HepG2 (cell line): Measurements from ENCODE around the gene WDR5B. TPM values are rescaled to one million over a fixed set of nuclear protein-coding genes. Genes with fewer than 3 reads are reported as not detected.

Experiments used
- CBX1 ChIP-seq: IDR thresholded peaks from one replicate; pipeline ENCODE4 v1.6.1; 2016; ENCODE audit warnings: antibody characterized with exemption, low read depth
- CBX2 ChIP-seq, 2 experiments: fragments of 200-600 bp in 1 of 2; sonication (generic); formaldehyde crosslinking in 1 of 2; IDR thresholded peaks; 2 replicates each; pipeline versions ENCODE4 v1.7.0 to v1.8.1; 2018 to 2022; ENCODE audit warnings: low read depth in 2 of 2, low read length in 1 of 2, mild to moderate bottlenecking in 1 of 2, missing genetic modification reagents in 1 of 2
- CEBPG ChIP-seq: IDR thresholded peaks from 2 replicates; pipeline ENCODE4 v1.6.1; 2016
- FOSL2 ChIP-seq: sonication (generic); formaldehyde crosslinking; IDR thresholded peaks from 2 replicates; pipeline ENCODE4 v1.4.0; 2020; ENCODE audit warnings: missing genetic modification reagents
- FOXP1 ChIP-seq, 2 experiments: fragments of 450-650 bp in 1 of 2; IDR thresholded peaks; 2 replicates each; pipeline ENCODE4 v1.6.1; 2017 to 2018; ENCODE audit warnings: antibody characterized with exemption in 1 of 2
- HMGA1 ChIP-seq: sonication (generic); formaldehyde crosslinking; conservative IDR thresholded peaks from 2 replicates; pipeline ENCODE4 v1.4.0; 2020; ENCODE audit warnings: missing genetic modification reagents
- KDM3A ChIP-seq: IDR thresholded peaks from 2 replicates; pipeline ENCODE4 v1.6.1; 2018; ENCODE audit warnings: low read depth, missing compliant biosample characterization
- NFE2L1 ChIP-seq: sonication (generic); formaldehyde crosslinking; IDR thresholded peaks from 2 replicates; pipeline ENCODE4 v1.4.0; 2020; ENCODE audit warnings: missing genetic modification reagents, mild to moderate bottlenecking, borderline replicate concordance
- SAP130 ChIP-seq: IDR thresholded peaks from 2 replicates; pipeline ENCODE4 v1.6.1; 2016; ENCODE audit warnings: low read depth
- SKI ChIP-seq: fragments of 450-650 bp; IDR thresholded peaks from one replicate; pipeline ENCODE4 v1.6.1; 2018; ENCODE audit warnings: mild to moderate bottlenecking; ENCODE audit not compliant: partially characterized antibody
- ZBTB37 ChIP-seq: sonication (generic); formaldehyde crosslinking; IDR thresholded peaks from 2 replicates; pipeline ENCODE4 v1.4.0; 2020; ENCODE audit warnings: mild to moderate bottlenecking, missing genetic modification reagents
- ZFYVE20 ChIP-seq: sonication (generic); formaldehyde crosslinking; IDR thresholded peaks from 2 replicates; pipeline ENCODE4 v1.8.0; 2023; ENCODE audit warnings: low read depth, mild to moderate bottlenecking, moderate library complexity, missing genetic modification reagents, borderline replicate concordance
- ZMYM3 ChIP-seq: sonication (generic); formaldehyde crosslinking; IDR thresholded peaks from 2 replicates; pipeline ENCODE4 v1.5.1; 2020; ENCODE audit warnings: mild to moderate bottlenecking, missing genetic modification reagents
- ZNF703 ChIP-seq: sonication (generic); formaldehyde crosslinking; IDR thresholded peaks from 2 replicates; pipeline ENCODE4 v1.5.1; 2020; ENCODE audit warnings: missing genetic modification reagents, mild to moderate bottlenecking, moderate library complexity, borderline replicate concordance
- polyA plus RNA-seq, 8 experiments: library from polyadenylated mRNA; depleted of rRNA in 3 of 8; stranded (reverse) in 7 of 8; unstranded in 1 of 8; fragments of >200 nt; fragmentation: Illumina TruSeq in 4 of 8; extraction: Trizol in 4 of 8; gene quantifications; 2 replicates each; pipeline versions ENCODE4 v1.2.1 to v1.2.3, GENCODE V29; 2011 to 2016; ENCODE audit warnings: low read depth in 4 of 8, missing spikeins in 1 of 8, mixed read lengths in 1 of 8; ENCODE audit not compliant: insufficient read depth in 1 of 8
- total RNA-seq, 5 experiments: library from RNA; depleted of rRNA; stranded (reverse); fragments of >200 nt; fragmentation: Illumina TruSeq; extraction: Trizol; gene quantifications; 2 replicates each; pipeline ENCODE4 v1.2.3, GENCODE V29; 2016; ENCODE audit warnings: low read depth in 1 of 5
- TF ChIP-seq, protein P1 (sequence below): sonication (generic); formaldehyde crosslinking; IDR thresholded peaks from 2 replicates; pipeline ENCODE4 v1.9.0; 2022; ENCODE audit warnings: low read depth, missing genetic modification reagents
- TF ChIP-seq, protein P2 (sequence below): sonication (generic); formaldehyde crosslinking; IDR thresholded peaks from 2 replicates; pipeline ENCODE4 v1.9.0; 2021; ENCODE audit warnings: missing genetic modification reagents, mild to moderate bottlenecking, borderline replicate concordance

The WDR5B gene
- total and polyA plus RNA-seq, 2 of the 13 experiments (the other 11 are each of a cell fraction or from before 2014, with no cell fraction given): 2.5 to 3.6 TPM

- TF ChIP-seq NFE2L1 (CRISPR knock-in tag) (no peak), FOXP1 (IDR thresholded peaks at IDR 0.05) (no peak), FOXP1 (CRISPR knock-in tag; IDR thresholded peaks at IDR 0.05) (no peak), CBX2 (IDR thresholded peaks at IDR 0.05; ENCODE audit: low read depth, low read length) (no peak), CBX2 (CRISPR knock-in tag; IDR thresholded peaks at IDR 0.05; ENCODE audit: low read depth) (no peak), HMGA1 (CRISPR knock-in tag) (no peak), CEBPG (CRISPR knock-in tag) (0 out of 2 replicates have a peak, but pooled peaks have one; percentile 32), ZNF703 (no peak), CBX1 (no peak), ZBTB37 (CRISPR knock-in tag) (no peak), ZFYVE20 (CRISPR knock-in tag) (no peak), ZMYM3 (CRISPR knock-in tag) (no peak), KDM3A (CRISPR knock-in tag) (no peak), SAP130 (CRISPR knock-in tag) (no peak), FOSL2 (peak; percentile 63), SKI (no peak)
- TF ChIP-seq, protein P1, sequence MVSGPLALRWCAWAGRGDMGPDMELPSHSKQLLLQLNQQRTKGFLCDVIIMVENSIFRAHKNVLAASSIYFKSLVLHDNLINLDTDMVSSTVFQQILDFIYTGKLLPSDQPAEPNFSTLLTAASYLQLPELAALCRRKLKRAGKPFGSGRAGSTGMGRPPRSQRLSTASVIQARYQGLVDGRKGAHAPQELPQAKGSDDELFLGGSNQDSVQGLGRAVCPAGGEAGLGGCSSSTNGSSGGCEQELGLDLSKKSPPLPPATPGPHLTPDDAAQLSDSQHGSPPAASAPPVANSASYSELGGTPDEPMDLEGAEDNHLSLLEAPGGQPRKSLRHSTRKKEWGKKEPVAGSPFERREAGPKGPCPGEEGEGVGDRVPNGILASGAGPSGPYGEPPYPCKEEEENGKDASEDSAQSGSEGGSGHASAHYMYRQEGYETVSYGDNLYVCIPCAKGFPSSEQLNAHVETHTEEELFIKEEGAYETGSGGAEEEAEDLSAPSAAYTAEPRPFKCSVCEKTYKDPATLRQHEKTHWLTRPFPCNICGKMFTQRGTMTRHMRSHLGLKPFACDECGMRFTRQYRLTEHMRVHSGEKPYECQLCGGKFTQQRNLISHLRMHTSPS (CRISPR knock-in tag): no peak
- TF ChIP-seq, protein P2, sequence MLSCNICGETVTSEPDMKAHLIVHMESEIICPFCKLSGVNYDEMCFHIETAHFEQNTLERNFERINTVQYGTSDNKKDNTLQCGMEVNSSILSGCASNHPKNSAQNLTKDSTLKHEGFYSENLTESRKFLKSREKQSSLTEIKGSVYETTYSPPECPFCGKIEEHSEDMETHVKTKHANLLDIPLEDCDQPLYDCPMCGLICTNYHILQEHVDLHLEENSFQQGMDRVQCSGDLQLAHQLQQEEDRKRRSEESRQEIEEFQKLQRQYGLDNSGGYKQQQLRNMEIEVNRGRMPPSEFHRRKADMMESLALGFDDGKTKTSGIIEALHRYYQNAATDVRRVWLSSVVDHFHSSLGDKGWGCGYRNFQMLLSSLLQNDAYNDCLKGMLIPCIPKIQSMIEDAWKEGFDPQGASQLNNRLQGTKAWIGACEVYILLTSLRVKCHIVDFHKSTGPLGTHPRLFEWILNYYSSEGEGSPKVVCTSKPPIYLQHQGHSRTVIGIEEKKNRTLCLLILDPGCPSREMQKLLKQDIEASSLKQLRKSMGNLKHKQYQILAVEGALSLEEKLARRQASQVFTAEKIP (CRISPR knock-in tag): no peak
Measured at GRCh38 chr3:122366379-122366749, 49.5 kb downstream of the WDR5B start (continued).
